ENCODE data around the gene FAM13A.

DNA sequence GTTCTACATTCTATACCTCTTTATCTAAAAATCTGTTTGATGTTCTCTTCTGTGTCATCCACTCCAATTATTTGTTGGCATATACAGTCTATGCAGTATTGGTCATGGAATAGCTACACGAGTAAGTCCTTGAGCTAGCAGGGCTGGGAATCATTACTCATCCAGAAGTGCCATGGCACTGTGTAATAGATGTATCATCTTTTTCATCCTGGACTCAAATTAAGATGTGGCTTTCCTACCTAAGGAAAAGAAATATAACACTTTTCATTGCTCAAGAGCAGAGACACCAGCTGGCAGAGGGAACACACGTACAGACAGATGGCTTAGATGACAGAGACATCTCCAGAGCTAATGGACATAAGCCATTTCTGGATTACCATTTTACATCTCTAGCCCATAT is 159.8 kb downstream of the FAM13A start:
- TF ChIP-seq, protein P1, sequence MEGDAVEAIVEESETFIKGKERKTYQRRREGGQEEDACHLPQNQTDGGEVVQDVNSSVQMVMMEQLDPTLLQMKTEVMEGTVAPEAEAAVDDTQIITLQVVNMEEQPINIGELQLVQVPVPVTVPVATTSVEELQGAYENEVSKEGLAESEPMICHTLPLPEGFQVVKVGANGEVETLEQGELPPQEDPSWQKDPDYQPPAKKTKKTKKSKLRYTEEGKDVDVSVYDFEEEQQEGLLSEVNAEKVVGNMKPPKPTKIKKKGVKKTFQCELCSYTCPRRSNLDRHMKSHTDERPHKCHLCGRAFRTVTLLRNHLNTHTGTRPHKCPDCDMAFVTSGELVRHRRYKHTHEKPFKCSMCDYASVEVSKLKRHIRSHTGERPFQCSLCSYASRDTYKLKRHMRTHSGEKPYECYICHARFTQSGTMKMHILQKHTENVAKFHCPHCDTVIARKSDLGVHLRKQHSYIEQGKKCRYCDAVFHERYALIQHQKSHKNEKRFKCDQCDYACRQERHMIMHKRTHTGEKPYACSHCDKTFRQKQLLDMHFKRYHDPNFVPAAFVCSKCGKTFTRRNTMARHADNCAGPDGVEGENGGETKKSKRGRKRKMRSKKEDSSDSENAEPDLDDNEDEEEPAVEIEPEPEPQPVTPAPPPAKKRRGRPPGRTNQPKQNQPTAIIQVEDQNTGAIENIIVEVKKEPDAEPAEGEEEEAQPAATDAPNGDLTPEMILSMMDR (IDR thresholded peaks at IDR 0.05): no peak
- no peak for TF ChIP-seq POLR2A (IDR thresholded peaks at IDR 0.05)

Data from prostate gland (tissue), 2 donors.